SK-N-SH treated with all-trans-retinoic acid at 6 μM for 48 hours (cell line): ENCODE results near the gene LARGE1.

ENCODE experiments used
- CSDC2 ChIP-seq: fragments of 250-450 bp; sonication (Bioruptor Pico); IDR thresholded peaks from 2 replicates; pipeline ENCODE4 v1.5.0; 2020; ENCODE audit warnings: mild to moderate bottlenecking, moderate library complexity
- GLIS3 ChIP-seq: fragments of 250-450 bp; sonication (Bioruptor Pico); IDR thresholded peaks from 2 replicates; pipeline ENCODE4 v1.5.0; 2020; ENCODE audit warnings: mild to moderate bottlenecking, moderate library complexity
- ISL1 ChIP-seq: fragments of 250-450 bp; sonication (Bioruptor Pico); IDR thresholded peaks from 2 replicates; pipeline ENCODE4 v2.1.2; 2022; ENCODE audit warnings: mild to moderate bottlenecking, moderate library complexity
- PATZ1 ChIP-seq: fragments of 250-450 bp; sonication (Bioruptor Pico); IDR thresholded peaks from 2 replicates; pipeline ENCODE4 v1.8.0; 2020; ENCODE audit warnings: mild to moderate bottlenecking, moderate library complexity, borderline replicate concordance
- PPARA ChIP-seq: fragments of 250-450 bp; sonication (Bioruptor Pico); IDR thresholded peaks from 2 replicates; pipeline ENCODE4 v1.5.0; 2020; ENCODE audit warnings: mild to moderate bottlenecking, borderline replicate concordance
- RARB ChIP-seq: fragments of 250-450 bp; sonication (Bioruptor Pico); IDR thresholded peaks from 2 replicates; pipeline ENCODE4 v1.8.0; 2021; ENCODE audit warnings: mild to moderate bottlenecking, moderate library complexity
- ZC3H10 ChIP-seq: fragments of 250-450 bp; sonication (Bioruptor Pico); IDR thresholded peaks from 2 replicates; pipeline ENCODE4 v1.5.1; 2021; ENCODE audit warnings: mild to moderate bottlenecking, moderate library complexity
- ZFP3 ChIP-seq: fragments of 250-450 bp; sonication (Bioruptor Pico); IDR thresholded peaks from 2 replicates; pipeline ENCODE4 v1.5.0; 2020; ENCODE audit warnings: mild to moderate bottlenecking, moderate library complexity
- ZFP30 ChIP-seq: fragments of 450-650 bp; formaldehyde crosslinking; IDR thresholded peaks from 2 replicates; pipeline ENCODE4 v1.5.0; 2022; ENCODE audit warnings: mild to moderate bottlenecking, moderate library complexity
- ZNF565 ChIP-seq: fragments of 450-650 bp; formaldehyde crosslinking; conservative IDR thresholded peaks from 2 replicates; pipeline ENCODE4 v1.5.0; 2020; ENCODE audit warnings: low read depth, mild to moderate bottlenecking, moderate library complexity
- TF ChIP-seq, protein P1 (sequence below): fragments of 250-450 bp; sonication (Bioruptor Pico); IDR thresholded peaks from 2 replicates; pipeline ENCODE4 v1.5.1; 2020; ENCODE audit warnings: low read depth, mild to moderate bottlenecking, moderate library complexity

- TF ChIP-seq ZFP30 (no peak), ZFP3 (no peak), PPARA (CRISPR knock-in tag) (no peak), PATZ1 (CRISPR knock-in tag) (no peak), ZNF565 (CRISPR knock-in tag) (no peak), RARB (no peak), GLIS3 (no peak), CSDC2 (CRISPR knock-in tag) (no peak), ISL1 (CRISPR knock-in tag) (no peak), ZC3H10 (CRISPR knock-in tag) (no peak)
- TF ChIP-seq, protein P1, sequence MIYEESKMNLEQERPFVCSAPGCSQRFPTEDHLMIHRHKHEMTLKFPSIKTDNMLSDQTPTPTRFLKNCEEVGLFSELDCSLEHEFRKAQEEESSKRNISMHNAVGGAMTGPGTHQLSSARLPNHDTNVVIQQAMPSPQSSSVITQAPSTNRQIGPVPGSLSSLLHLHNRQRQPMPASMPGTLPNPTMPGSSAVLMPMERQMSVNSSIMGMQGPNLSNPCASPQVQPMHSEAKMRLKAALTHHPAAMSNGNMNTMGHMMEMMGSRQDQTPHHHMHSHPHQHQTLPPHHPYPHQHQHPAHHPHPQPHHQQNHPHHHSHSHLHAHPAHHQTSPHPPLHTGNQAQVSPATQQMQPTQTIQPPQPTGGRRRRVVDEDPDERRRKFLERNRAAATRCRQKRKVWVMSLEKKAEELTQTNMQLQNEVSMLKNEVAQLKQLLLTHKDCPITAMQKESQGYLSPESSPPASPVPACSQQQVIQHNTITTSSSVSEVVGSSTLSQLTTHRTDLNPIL (CRISPR knock-in tag), result no peak
These were observed 22.2 kb downstream of the LARGE1 start for GRCh38 chr22:33898121-33898520.
